GM23338 (cell line): ENCODE data around the gene SFT2D3. TPM values are rescaled to one million over a fixed set of nuclear protein-coding genes. Genes with fewer than 3 reads are reported as not detected.
A peak's percentile ranks its signal among the peaks of the same experiment; 100 is the strongest.

Source experiments
- ATAC-seq: fragments of 200-7000 bp; cut with Tn5 transposase; 3 replicates; pipeline ENCODE4 v1.9.1; 2020
- DNase-seq: peaks from one replicate; pipeline ENCODE4 v3.0.0-alpha.2; 2015; ENCODE audit warnings: low spot score
- H2AFZ ChIP-seq: fragments of 200-600 bp; sonication (generic); 2 replicates; pipeline ENCODE4 v1.8.0; 2016; ENCODE audit warnings: antibody characterized with exemption, mild to moderate bottlenecking, moderate library complexity
- H3F3A ChIP-seq: fragments of 200-600 bp; sonication (generic); replicated peaks from 2 replicates; pipeline ENCODE4 v1.8.0; 2017; ENCODE audit warnings: antibody characterized with exemption, mixed run types, low read depth
- H3K27ac ChIP-seq: fragments of 200-600 bp; sonication (generic); 2 replicates; pipeline ENCODE4 v1.6.1; 2016; ENCODE audit warnings: low read depth
- H3K27me3 ChIP-seq: fragments of 200-600 bp; sonication (generic); 2 replicates; pipeline ENCODE4 v1.8.0; 2016; ENCODE audit warnings: mild to moderate bottlenecking, mixed run types, moderate library complexity; ENCODE audit not compliant: insufficient read depth
- H3K36me3 ChIP-seq: fragments of 200-600 bp; sonication (generic); 2 replicates; pipeline ENCODE4 v1.8.0; 2016; ENCODE audit warnings: mild to moderate bottlenecking; ENCODE audit not compliant: insufficient read depth
- H3K4me1 ChIP-seq: fragments of 200-600 bp; sonication (generic); 2 replicates; pipeline ENCODE4 v1.8.0; 2016; ENCODE audit warnings: mild to moderate bottlenecking, moderate library complexity; ENCODE audit not compliant: insufficient read depth
- H3K4me2 ChIP-seq: fragments of 200-600 bp; sonication (generic); 2 replicates; pipeline ENCODE4 v1.7.1; 2017; ENCODE audit warnings: mixed run types
- H3K4me3 ChIP-seq: fragments of 200-600 bp; sonication (generic); 2 replicates; pipeline ENCODE4 v1.6.1; 2016; ENCODE audit warnings: mixed run types
- H3K79me2 ChIP-seq: fragments of 200-600 bp; sonication (generic); replicated peaks from 2 replicates; pipeline ENCODE4 v1.8.0; 2017; ENCODE audit warnings: mild to moderate bottlenecking; ENCODE audit not compliant: insufficient read depth
- H3K9me2 ChIP-seq: fragments of 200-600 bp; sonication (generic); 2 replicates; pipeline ENCODE4 v1.8.0; 2017; ENCODE audit not compliant: insufficient read depth
- H4K20me1 ChIP-seq: fragments of 200-600 bp; sonication (generic); replicated peaks from 2 replicates; pipeline ENCODE4 v1.8.0; 2017; ENCODE audit warnings: mild to moderate bottlenecking; ENCODE audit not compliant: insufficient read depth
- H3K27ac Mint-ChIP-seq: 2 replicates; pipeline ENCODE4 v1.8.0; 2020; ENCODE audit warnings: inconsistent platforms, mild to moderate bottlenecking, moderate library complexity, mixed read lengths
- H3K27me3 Mint-ChIP-seq: 3 replicates; pipeline ENCODE4 v1.8.0; 2022; ENCODE audit warnings: low read depth, mild to moderate bottlenecking, moderate library complexity, mixed read lengths, inconsistent platforms; ENCODE audit not compliant: insufficient read depth, poor library complexity
- H3K36me3 Mint-ChIP-seq: 3 replicates; pipeline ENCODE4 v1.8.0; 2021; ENCODE audit warnings: low read depth, mild to moderate bottlenecking, inconsistent platforms, moderate library complexity, mixed read lengths
- H3K4me1 Mint-ChIP-seq: 3 replicates; pipeline ENCODE4 v1.8.0; 2020; ENCODE audit warnings: mild to moderate bottlenecking, inconsistent platforms, mixed read lengths
- H3K4me3 Mint-ChIP-seq: 3 replicates; pipeline ENCODE4 v1.8.0; 2021; ENCODE audit warnings: moderate library complexity, mild to moderate bottlenecking, inconsistent platforms, mixed read lengths
- H3K9me3 Mint-ChIP-seq: 3 replicates; pipeline ENCODE4 v1.8.0; 2020; ENCODE audit warnings: moderate library complexity, mild to moderate bottlenecking, inconsistent platforms, mixed read lengths
- CREB1 ChIP-seq: fragments of 250-450 bp; sonication (Bioruptor Pico); IDR thresholded peaks from 2 replicates; pipeline ENCODE4 v1.5.0; 2020; ENCODE audit warnings: low read depth, mild to moderate bottlenecking, moderate library complexity
- EZH2phosphoT487 ChIP-seq: fragments of 200-600 bp; sonication (generic); IDR thresholded peaks from one replicate; pipeline ENCODE4 v1.8.1; 2018; ENCODE audit warnings: antibody characterized with exemption; ENCODE audit not compliant: unreplicated experiment
- JUNB ChIP-seq: IDR thresholded peaks from one replicate; pipeline ENCODE4 v1.6.1; 2016; ENCODE audit warnings: antibody characterized with exemption; ENCODE audit not compliant: unreplicated experiment
- POLR2AphosphoS5 ChIP-seq: IDR thresholded peaks from 2 replicates; pipeline ENCODE4 v1.6.1; 2016; ENCODE audit warnings: antibody characterized with exemption, low read depth
- STAT1 ChIP-seq: IDR thresholded peaks from one replicate; pipeline ENCODE4 v1.6.1; 2016; ENCODE audit warnings: antibody characterized with exemption; ENCODE audit not compliant: unreplicated experiment
- ZNF331 ChIP-seq: fragments of 250-450 bp; sonication (Bioruptor Pico); IDR thresholded peaks from 2 replicates; pipeline ENCODE4 v1.5.0; 2020; ENCODE audit warnings: low read depth, mild to moderate bottlenecking, moderate library complexity
- polyA plus RNA-seq: library from polyadenylated mRNA; unstranded; fragments of >200 nt; fragmentation: Nextera tagmentation; extraction: Ambion mirVana; gene quantifications from 2 replicates; pipeline ENCODE4 v1.2.1, GENCODE V29; 2016
- total RNA-seq: library from RNA; depleted of rRNA; stranded (reverse); fragments of >200 nt; shearing (Covaris generic); gene quantifications from 2 replicates; pipeline ENCODE4 v1.2.3, GENCODE V29; 2014
- TF ChIP-seq, protein P1 (sequence below): IDR thresholded peaks from 2 replicates; pipeline ENCODE4 v1.6.1; 2016; ENCODE audit warnings: antibody characterized with exemption
- TF ChIP-seq, protein P2 (sequence below): fragments of 250-450 bp; sonication (Bioruptor Pico); IDR thresholded peaks from 2 replicates; pipeline ENCODE4 v1.5.0; 2020; ENCODE audit warnings: mild to moderate bottlenecking, moderate library complexity

The SFT2D3 gene
- total and polyA plus RNA-seq, 2 experiments from 2014 or later, result 13.7 TPM; not detected in 1

DNA sequence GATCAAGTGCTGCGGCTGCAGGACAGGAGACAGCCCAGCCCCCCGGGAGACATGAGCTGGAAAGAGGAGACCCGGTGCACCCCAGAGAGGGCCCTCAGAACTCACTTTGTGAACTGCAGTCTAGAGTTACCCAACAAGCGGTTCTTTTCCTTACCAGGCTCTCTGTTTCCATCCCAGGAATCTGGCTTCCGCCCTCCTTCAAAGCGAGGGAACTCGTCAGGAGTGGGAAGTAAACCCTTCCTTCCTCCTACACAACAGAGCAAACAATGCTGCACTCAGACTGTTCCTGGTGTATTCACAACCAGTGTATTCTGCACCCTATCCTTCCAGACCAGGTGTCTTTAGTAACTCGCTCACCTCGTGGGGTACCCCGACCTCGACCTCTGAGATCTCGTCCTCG, 8.0 kb downstream of the SFT2D3 start:
- H3K79me2 ChIP-seq, result peaks cover 14% of the 10 kb centered on the region; the same call in 1 of the 2 replicates
- no peak overlapping the region for H3K4me3 Mint-ChIP-seq
- H4K20me1 ChIP-seq, result no peaks in the 10 kb centered on the region; the same call in 1 of the 2 replicates
- H3K4me3 ChIP-seq, result no peak overlapping the region
- peak overlapping the region; percentile 82; the same call in 1 of the 2 replicates for H3K27ac Mint-ChIP-seq
- ATAC-seq, result no peak
- peaks cover 49% of the 10 kb centered on the region for H3K36me3 ChIP-seq
- peaks cover 1% of the 10 kb centered on the region for H3K27me3 Mint-ChIP-seq
- no peaks in the 10 kb centered on the region for H3K4me1 Mint-ChIP-seq
- DNase-seq, result no peak
- no peaks in the 10 kb centered on the region for H3K9me2 ChIP-seq
- H3F3A ChIP-seq, result 0 out of 2 replicates have a peak, but pooled peaks cover 3% of the 10 kb centered on the region
- H3K4me2 ChIP-seq, result no peak overlapping the region
- TF ChIP-seq, protein P1, sequence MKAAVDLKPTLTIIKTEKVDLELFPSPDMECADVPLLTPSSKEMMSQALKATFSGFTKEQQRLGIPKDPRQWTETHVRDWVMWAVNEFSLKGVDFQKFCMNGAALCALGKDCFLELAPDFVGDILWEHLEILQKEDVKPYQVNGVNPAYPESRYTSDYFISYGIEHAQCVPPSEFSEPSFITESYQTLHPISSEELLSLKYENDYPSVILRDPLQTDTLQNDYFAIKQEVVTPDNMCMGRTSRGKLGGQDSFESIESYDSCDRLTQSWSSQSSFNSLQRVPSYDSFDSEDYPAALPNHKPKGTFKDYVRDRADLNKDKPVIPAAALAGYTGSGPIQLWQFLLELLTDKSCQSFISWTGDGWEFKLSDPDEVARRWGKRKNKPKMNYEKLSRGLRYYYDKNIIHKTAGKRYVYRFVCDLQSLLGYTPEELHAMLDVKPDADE, result no peak
- TF ChIP-seq STAT1 (no peak), POLR2AphosphoS5 (no peak), JUNB (no peak), ZNF331 (no peak), EZH2phosphoT487 (no peak), CREB1 (no peak)
- TF ChIP-seq, protein P2, sequence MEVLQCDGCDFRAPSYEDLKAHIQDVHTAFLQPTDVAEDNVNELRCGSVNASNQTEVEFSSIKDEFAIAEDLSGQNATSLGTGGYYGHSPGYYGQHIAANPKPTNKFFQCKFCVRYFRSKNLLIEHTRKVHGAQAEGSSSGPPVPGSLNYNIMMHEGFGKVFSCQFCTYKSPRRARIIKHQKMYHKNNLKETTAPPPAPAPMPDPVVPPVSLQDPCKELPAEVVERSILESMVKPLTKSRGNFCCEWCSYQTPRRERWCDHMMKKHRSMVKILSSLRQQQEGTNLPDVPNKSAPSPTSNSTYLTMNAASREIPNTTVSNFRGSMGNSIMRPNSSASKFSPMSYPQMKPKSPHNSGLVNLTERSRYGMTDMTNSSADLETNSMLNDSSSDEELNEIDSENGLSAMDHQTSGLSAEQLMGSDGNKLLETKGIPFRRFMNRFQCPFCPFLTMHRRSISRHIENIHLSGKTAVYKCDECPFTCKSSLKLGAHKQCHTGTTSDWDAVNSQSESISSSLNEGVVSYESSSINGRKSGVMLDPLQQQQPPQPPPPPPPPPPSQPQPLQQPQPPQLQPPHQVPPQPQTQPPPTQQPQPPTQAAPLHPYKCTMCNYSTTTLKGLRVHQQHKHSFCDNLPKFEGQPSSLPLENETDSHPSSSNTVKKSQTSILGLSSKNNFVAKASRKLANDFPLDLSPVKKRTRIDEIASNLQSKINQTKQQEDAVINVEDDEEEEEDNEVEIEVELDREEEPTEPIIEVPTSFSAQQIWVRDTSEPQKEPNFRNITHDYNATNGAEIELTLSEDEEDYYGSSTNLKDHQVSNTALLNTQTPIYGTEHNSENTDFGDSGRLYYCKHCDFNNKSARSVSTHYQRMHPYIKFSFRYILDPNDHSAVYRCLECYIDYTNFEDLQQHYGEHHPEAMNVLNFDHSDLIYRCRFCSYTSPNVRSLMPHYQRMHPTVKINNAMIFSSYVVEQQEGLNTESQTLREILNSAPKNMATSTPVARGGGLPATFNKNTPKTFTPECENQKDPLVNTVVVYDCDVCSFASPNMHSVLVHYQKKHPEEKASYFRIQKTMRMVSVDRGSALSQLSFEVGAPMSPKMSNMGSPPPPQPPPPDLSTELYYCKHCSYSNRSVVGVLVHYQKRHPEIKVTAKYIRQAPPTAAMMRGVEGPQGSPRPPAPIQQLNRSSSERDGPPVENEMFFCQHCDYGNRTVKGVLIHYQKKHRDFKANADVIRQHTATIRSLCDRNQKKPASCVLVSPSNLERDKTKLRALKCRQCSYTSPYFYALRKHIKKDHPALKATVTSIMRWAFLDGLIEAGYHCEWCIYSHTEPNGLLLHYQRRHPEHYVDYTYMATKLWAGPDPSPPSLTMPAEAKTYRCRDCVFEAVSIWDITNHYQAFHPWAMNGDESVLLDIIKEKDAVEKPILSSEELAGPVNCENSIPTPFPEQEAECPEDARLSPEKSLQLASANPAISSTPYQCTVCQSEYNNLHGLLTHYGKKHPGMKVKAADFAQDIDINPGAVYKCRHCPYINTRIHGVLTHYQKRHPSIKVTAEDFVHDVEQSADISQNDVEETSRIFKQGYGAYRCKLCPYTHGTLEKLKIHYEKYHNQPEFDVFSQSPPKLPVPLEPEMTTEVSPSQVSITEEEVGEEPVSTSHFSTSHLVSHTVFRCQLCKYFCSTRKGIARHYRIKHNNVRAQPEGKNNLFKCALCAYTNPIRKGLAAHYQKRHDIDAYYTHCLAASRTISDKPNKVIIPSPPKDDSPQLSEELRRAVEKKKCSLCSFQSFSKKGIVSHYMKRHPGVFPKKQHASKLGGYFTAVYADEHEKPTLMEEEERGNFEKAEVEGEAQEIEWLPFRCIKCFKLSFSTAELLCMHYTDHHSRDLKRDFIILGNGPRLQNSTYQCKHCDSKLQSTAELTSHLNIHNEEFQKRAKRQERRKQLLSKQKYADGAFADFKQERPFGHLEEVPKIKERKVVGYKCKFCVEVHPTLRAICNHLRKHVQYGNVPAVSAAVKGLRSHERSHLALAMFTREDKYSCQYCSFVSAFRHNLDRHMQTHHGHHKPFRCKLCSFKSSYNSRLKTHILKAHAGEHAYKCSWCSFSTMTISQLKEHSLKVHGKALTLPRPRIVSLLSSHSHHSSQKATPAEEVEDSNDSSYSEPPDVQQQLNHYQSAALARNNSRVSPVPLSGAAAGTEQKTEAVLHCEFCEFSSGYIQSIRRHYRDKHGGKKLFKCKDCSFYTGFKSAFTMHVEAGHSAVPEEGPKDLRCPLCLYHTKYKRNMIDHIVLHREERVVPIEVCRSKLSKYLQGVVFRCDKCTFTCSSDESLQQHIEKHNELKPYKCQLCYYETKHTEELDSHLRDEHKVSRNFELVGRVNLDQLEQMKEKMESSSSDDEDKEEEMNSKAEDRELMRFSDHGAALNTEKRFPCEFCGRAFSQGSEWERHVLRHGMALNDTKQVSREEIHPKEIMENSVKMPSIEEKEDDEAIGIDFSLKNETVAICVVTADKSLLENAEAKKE (CRISPR knock-in tag), result no peak
- no peak overlapping the region for H2AFZ ChIP-seq
- no peaks in the 10 kb centered on the region for H3K9me3 Mint-ChIP-seq
- H3K27me3 ChIP-seq, result no peaks in the 10 kb centered on the region
- peaks cover 49% of the 10 kb centered on the region for H3K36me3 Mint-ChIP-seq
- no peak overlapping the region for H3K27ac ChIP-seq
- H3K4me1 ChIP-seq, result no peaks in the 10 kb centered on the region
